ENCODE measurements around the gene PLA2G6. TPM values are rescaled to one million over a fixed set of nuclear protein-coding genes. Genes with fewer than 3 reads are reported as not detected.

PLA2G6 gene
- total and polyA plus RNA-seq, 2 of the 13 experiments (the other 11 are each of a cell fraction or from before 2014, with no cell fraction given), result 4.8 to 11.5 TPM

DNA sequence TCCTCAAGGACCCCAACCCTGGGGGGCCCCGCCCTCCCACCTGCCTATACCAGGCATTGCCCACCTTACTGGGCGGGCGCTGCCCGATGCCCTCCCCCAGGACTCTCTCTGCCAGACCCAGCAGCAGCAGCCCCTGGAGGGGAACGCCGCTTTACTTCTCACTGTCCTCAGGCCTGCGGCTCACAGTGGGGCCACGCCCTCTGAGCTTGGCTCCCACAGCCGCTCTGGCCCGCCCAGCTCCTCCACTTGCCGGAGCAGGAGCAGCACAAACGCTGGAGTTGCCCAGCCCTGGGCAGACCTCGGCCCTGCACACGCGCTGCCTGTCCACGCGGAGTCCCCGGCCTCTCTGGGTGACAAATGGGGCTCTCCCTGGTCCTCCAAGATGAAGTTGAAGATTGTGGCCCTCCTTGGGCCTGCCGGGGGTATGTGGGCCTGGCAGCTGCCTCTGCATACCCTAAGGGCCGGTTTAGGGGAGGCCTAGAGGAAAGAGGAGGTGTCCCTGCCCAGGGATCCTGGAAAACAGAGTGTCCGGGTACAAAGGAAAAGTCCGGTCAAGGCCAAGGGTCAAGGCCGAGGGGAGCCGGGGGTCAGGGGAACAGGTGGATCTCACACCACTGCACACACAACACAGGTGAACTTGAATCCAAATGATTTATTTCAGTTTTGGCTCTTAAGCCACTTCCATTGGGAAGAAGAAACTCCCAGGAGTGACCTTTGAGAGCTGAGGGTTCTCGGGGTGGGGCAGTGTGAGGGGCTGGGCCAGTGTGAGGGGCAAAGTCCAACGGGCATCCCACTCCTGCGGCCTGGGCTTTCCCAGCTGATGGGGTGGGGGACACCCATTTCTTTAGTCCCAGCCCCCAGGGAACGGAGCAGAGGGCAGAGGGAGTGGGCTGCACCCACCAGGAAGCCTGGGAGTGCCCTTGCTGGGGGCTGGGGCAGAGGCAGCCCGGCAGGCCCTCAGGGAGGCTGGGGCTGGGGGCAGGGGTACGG is 70.5 kb downstream of the PLA2G6 start (continued):
- no peak for TF ChIP-seq JARID2 (CRISPR knock-in tag; IDR thresholded peaks at IDR 0.05; ENCODE audit: insufficient replicate concordance)
- no peak for TF ChIP-seq ZNF652 (CRISPR knock-in tag; IDR thresholded peaks at IDR 0.05; ENCODE audit: borderline replicate concordance, low read depth)
- TF ChIP-seq HOXA3 (CRISPR knock-in tag; IDR thresholded peaks at IDR 0.05), result no peak
- TF ChIP-seq AGO2 (optimal IDR thresholded peaks at IDR 0.05; ENCODE audit: low read depth, low read length), result peak; percentile 1
- peak; percentile 22; the same call in 1 of the 2 replicates for TF ChIP-seq ZNF768 (CRISPR knock-in tag; IDR thresholded peaks at IDR 0.05)
- TF ChIP-seq, protein P1, sequence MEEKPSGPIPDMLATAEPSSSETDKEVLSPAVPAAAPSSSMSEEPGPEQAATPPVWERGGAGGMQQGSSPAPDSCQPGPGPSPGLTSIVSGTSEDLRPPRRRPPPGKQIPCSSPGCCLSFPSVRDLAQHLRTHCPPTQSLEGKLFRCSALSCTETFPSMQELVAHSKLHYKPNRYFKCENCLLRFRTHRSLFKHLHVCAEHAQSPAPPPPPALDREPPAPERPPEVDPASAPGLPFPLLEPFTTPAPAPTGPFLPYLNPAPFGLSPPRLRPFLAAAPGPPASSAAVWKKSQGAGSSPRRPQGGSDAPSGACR (CRISPR knock-in tag; IDR thresholded peaks at IDR 0.05), result peak; percentile 68; the same call in 1 of the 2 replicates
- peak; percentile 86; the same call in 1 of the 2 replicates for TF ChIP-seq HNRNPL (IDR thresholded peaks at IDR 0.05; ENCODE audit: low read depth, low read length)
- TF ChIP-seq ZEB1 (IDR thresholded peaks at IDR 0.05; ENCODE audit: insufficient replicate concordance, low read depth), result no peak
- TF ChIP-seq KDM2A (CRISPR knock-in tag; IDR thresholded peaks at IDR 0.05; ENCODE audit: borderline replicate concordance, low read depth), result peak; percentile 35; the same call in 1 of the 2 replicates
- TF ChIP-seq TEAD2 (CRISPR knock-in tag; IDR thresholded peaks at IDR 0.05), result no peak
- peak; percentile 47 for TF ChIP-seq HIVEP1 (CRISPR knock-in tag; IDR thresholded peaks at IDR 0.05)
- TF ChIP-seq, protein P2, sequence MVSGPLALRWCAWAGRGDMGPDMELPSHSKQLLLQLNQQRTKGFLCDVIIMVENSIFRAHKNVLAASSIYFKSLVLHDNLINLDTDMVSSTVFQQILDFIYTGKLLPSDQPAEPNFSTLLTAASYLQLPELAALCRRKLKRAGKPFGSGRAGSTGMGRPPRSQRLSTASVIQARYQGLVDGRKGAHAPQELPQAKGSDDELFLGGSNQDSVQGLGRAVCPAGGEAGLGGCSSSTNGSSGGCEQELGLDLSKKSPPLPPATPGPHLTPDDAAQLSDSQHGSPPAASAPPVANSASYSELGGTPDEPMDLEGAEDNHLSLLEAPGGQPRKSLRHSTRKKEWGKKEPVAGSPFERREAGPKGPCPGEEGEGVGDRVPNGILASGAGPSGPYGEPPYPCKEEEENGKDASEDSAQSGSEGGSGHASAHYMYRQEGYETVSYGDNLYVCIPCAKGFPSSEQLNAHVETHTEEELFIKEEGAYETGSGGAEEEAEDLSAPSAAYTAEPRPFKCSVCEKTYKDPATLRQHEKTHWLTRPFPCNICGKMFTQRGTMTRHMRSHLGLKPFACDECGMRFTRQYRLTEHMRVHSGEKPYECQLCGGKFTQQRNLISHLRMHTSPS (CRISPR knock-in tag; IDR thresholded peaks at IDR 0.05; ENCODE audit: low read depth), result peak; percentile 46; the same call in 1 of the 2 replicates
- no peak for TF ChIP-seq BORCS8-MEF2B (CRISPR knock-in tag; IDR thresholded peaks at IDR 0.05)
- TF ChIP-seq, protein P3, sequence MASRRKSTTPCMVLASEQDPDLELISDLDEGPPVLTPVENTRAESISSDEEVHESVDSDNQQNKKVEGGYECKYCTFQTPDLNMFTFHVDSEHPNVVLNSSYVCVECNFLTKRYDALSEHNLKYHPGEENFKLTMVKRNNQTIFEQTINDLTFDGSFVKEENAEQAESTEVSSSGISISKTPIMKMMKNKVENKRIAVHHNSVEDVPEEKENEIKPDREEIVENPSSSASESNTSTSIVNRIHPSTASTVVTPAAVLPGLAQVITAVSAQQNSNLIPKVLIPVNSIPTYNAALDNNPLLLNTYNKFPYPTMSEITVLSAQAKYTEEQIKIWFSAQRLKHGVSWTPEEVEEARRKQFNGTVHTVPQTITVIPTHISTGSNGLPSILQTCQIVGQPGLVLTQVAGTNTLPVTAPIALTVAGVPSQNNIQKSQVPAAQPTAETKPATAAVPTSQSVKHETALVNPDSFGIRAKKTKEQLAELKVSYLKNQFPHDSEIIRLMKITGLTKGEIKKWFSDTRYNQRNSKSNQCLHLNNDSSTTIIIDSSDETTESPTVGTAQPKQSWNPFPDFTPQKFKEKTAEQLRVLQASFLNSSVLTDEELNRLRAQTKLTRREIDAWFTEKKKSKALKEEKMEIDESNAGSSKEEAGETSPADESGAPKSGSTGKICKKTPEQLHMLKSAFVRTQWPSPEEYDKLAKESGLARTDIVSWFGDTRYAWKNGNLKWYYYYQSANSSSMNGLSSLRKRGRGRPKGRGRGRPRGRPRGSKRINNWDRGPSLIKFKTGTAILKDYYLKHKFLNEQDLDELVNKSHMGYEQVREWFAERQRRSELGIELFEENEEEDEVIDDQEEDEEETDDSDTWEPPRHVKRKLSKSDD (CRISPR knock-in tag; IDR thresholded peaks at IDR 0.05; ENCODE audit: low read depth), result 0 out of 2 replicates have a peak, but pooled peaks have one; percentile 13
- no peak for TF ChIP-seq ZSCAN21 (CRISPR knock-in tag; IDR thresholded peaks at IDR 0.05; ENCODE audit: borderline replicate concordance)
- TF ChIP-seq, protein P4, sequence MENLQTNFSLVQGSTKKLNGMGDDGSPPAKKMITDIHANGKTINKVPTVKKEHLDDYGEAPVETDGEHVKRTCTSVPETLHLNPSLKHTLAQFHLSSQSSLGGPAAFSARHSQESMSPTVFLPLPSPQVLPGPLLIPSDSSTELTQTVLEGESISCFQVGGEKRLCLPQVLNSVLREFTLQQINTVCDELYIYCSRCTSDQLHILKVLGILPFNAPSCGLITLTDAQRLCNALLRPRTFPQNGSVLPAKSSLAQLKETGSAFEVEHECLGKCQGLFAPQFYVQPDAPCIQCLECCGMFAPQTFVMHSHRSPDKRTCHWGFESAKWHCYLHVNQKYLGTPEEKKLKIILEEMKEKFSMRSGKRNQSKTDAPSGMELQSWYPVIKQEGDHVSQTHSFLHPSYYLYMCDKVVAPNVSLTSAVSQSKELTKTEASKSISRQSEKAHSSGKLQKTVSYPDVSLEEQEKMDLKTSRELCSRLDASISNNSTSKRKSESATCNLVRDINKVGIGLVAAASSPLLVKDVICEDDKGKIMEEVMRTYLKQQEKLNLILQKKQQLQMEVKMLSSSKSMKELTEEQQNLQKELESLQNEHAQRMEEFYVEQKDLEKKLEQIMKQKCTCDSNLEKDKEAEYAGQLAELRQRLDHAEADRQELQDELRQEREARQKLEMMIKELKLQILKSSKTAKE (CRISPR knock-in tag; IDR thresholded peaks at IDR 0.05; ENCODE audit: borderline replicate concordance), result 0 out of 2 replicates have a peak, but pooled peaks have one; percentile 7
- no peak for TF ChIP-seq SMAD9 (CRISPR knock-in tag; IDR thresholded peaks at IDR 0.05)
- no peak for TF ChIP-seq ATF7 (IDR thresholded peaks at IDR 0.05)
- TF ChIP-seq ATF7 (CRISPR knock-in tag; IDR thresholded peaks at IDR 0.05), result 0 out of 2 replicates have a peak, but pooled peaks have one; percentile 1
- no peak for TF ChIP-seq ZNF776 (CRISPR knock-in tag; IDR thresholded peaks at IDR 0.05)
- 0 out of 2 replicates have a peak, but pooled peaks have one; percentile 4 for TF ChIP-seq RXRA (CRISPR knock-in tag; IDR thresholded peaks at IDR 0.05)
